ENCODE data around the gene INSL6.
"Not testable (repeated sequence)": the region's sequence is repeated elsewhere in the genome, so short reads cannot be mapped to it uniquely, and the experiment has no call there.

INSL6 gene

GRCh38 chr9:5188060-5188984 is 2.9 kb upstream of the INSL6 start:
- no peak overlapping the region for H3K27ac ChIP-seq (replicated peaks)
- TF ChIP-seq CTCF (IDR thresholded peaks at IDR 0.05; ENCODE audit: insufficient read depth, low read length) (no peak), POLR2AphosphoS5 (IDR thresholded peaks at IDR 0.05; ENCODE audit: low read depth) (no peak), GABPA (IDR thresholded peaks at IDR 0.05; ENCODE audit: low read depth) (no peak), SPI1 (IDR thresholded peaks at IDR 0.05; ENCODE audit: borderline replicate concordance, low read depth) (no peak), REST (IDR thresholded peaks at IDR 0.05; ENCODE audit: insufficient replicate concordance, low read depth) (no peak)
- H3K27me3 ChIP-seq (ENCODE audit: insufficient read depth, poor library complexity, severe bottlenecking) = no peaks in the 10 kb centered on the region
- no peak for DNase-seq (ENCODE audit: low read depth in 1 of 2, low spot score in 1 of 2)
- H3K4me3 ChIP-seq (replicated peaks; ENCODE audit: insufficient read depth, low read length) = no peak overlapping the region

GRCh38 chr9:5186416-5187169 is 1.2 kb upstream of the INSL6 start:
- no peak overlapping the region for H3K4me3 ChIP-seq (replicated peaks; ENCODE audit: insufficient read depth, low read length)
- no peak for TF ChIP-seq SPI1 (IDR thresholded peaks at IDR 0.05; ENCODE audit: borderline replicate concordance, low read depth)
- peak; percentile 51 for TF ChIP-seq CTCF (IDR thresholded peaks at IDR 0.05; ENCODE audit: insufficient read depth, low read length)
- no peaks in the 10 kb centered on the region for H3K27me3 ChIP-seq (ENCODE audit: insufficient read depth, poor library complexity, severe bottlenecking)
- peak; percentile 7 to 50 for DNase-seq (ENCODE audit: low read depth in 1 of 2, low spot score in 1 of 2)
- no peak overlapping the region for H3K27ac ChIP-seq (replicated peaks)

GRCh38 chr9:5184776-5185175 is 663 bp downstream of the INSL6 start:
- TF ChIP-seq CTCF (IDR thresholded peaks at IDR 0.05; ENCODE audit: insufficient read depth, low read length) (no peak), GABPA (IDR thresholded peaks at IDR 0.05; ENCODE audit: low read depth) (no peak), SPI1 (IDR thresholded peaks at IDR 0.05; ENCODE audit: borderline replicate concordance, low read depth) (no peak), POLR2AphosphoS5 (IDR thresholded peaks at IDR 0.05; ENCODE audit: low read depth) (no peak), REST (IDR thresholded peaks at IDR 0.05; ENCODE audit: insufficient replicate concordance, low read depth) (no peak)
- no peak overlapping the region for H3K27ac ChIP-seq (replicated peaks)
- no peak overlapping the region for H3K4me3 ChIP-seq (replicated peaks; ENCODE audit: insufficient read depth, low read length)
- no peak for DNase-seq (ENCODE audit: low read depth in 1 of 2, low spot score in 1 of 2)
- H3K27me3 ChIP-seq (ENCODE audit: insufficient read depth, poor library complexity, severe bottlenecking) = no peaks in the 10 kb centered on the region

GRCh38 chr9:5180631-5181030 is 4.8 kb downstream of the INSL6 start:
- not testable (repeated sequence) for H3K4me3 ChIP-seq (replicated peaks; ENCODE audit: insufficient read depth, low read length); H3K27me3 ChIP-seq (ENCODE audit: insufficient read depth, poor library complexity, severe bottlenecking); DNase-seq (ENCODE audit: low read depth in 1 of 2, low spot score in 1 of 2); H3K27ac ChIP-seq (replicated peaks)
